HEK293 (cell line): ENCODE data around the gene PRELID3B.

Source experiments
- ATF2 ChIP-seq: fragments of 450-650 bp; formaldehyde crosslinking; IDR thresholded peaks from 2 replicates; pipeline ENCODE4 v1.5.1; 2016; ENCODE audit warnings: missing biosample characterization, missing genetic modification characterization, low read depth
- CTCF ChIP-seq: fragments of 450-650 bp; formaldehyde crosslinking; IDR thresholded peaks from 2 replicates; pipeline ENCODE4 v1.5.1; 2016; ENCODE audit warnings: missing biosample characterization, missing genetic modification characterization
- GLIS1 ChIP-seq: fragments of 450-650 bp; formaldehyde crosslinking; IDR thresholded peaks from 2 replicates; pipeline ENCODE4 v1.5.1; 2016; ENCODE audit warnings: missing biosample characterization, missing genetic modification characterization
- ZIC2 ChIP-seq: fragments of 450-650 bp; formaldehyde crosslinking; IDR thresholded peaks from 2 replicates; pipeline ENCODE4 v1.5.1; 2016; ENCODE audit warnings: missing biosample characterization, missing genetic modification characterization
- ZNF148 ChIP-seq: fragments of 450-650 bp; formaldehyde crosslinking; IDR thresholded peaks from 2 replicates; pipeline ENCODE4 v1.5.0; 2017; ENCODE audit warnings: missing biosample characterization, missing genetic modification characterization, borderline replicate concordance
- ZNF280C ChIP-seq: fragments of 450-650 bp; formaldehyde crosslinking; IDR thresholded peaks from 2 replicates; pipeline ENCODE4 v1.5.1; 2016; ENCODE audit warnings: missing biosample characterization, missing genetic modification characterization
- ZNF391 ChIP-seq: fragments of 450-650 bp; formaldehyde crosslinking; IDR thresholded peaks from 2 replicates; pipeline ENCODE4 v1.5.1; 2016; ENCODE audit warnings: low read depth, missing biosample characterization, missing genetic modification characterization, borderline replicate concordance
- ZNF404 ChIP-seq: fragments of 450-650 bp; formaldehyde crosslinking; IDR thresholded peaks from 2 replicates; pipeline ENCODE4 v1.5.1; 2017; ENCODE audit warnings: missing biosample characterization, missing genetic modification characterization
- ZNF416 ChIP-seq: fragments of 450-650 bp; formaldehyde crosslinking; IDR thresholded peaks from 2 replicates; pipeline ENCODE4 v1.5.1; 2016; ENCODE audit warnings: missing biosample characterization, missing genetic modification characterization
- ZNF529 ChIP-seq: fragments of 450-650 bp; formaldehyde crosslinking; IDR thresholded peaks from 2 replicates; pipeline ENCODE4 v1.5.1; 2017; ENCODE audit warnings: missing genetic modification characterization, missing biosample characterization; ENCODE audit not compliant: insufficient replicate concordance
- ZNF555 ChIP-seq: fragments of 450-650 bp; formaldehyde crosslinking; conservative IDR thresholded peaks from 2 replicates; pipeline ENCODE4 v1.5.1; 2017; ENCODE audit warnings: missing biosample characterization, mild to moderate bottlenecking, missing genetic modification characterization, inconsistent platforms
- ZNF692 ChIP-seq: fragments of 450-650 bp; formaldehyde crosslinking; IDR thresholded peaks from 2 replicates; pipeline ENCODE4 v1.5.1; 2016; ENCODE audit warnings: missing biosample characterization, missing genetic modification characterization
- ZNF76 ChIP-seq: fragments of 450-650 bp; formaldehyde crosslinking; IDR thresholded peaks from 2 replicates; pipeline ENCODE4; 2016; ENCODE audit warnings: low read depth, missing biosample characterization, missing genetic modification characterization, borderline replicate concordance
- ZSCAN18 ChIP-seq: fragments of 450-650 bp; formaldehyde crosslinking; IDR thresholded peaks from 2 replicates; pipeline ENCODE4 v1.5.1; 2016; ENCODE audit warnings: missing biosample characterization, missing genetic modification characterization

Gene PRELID3B

GRCh38 chr20:59032713-59033059 is 9.9 kb downstream of the PRELID3B start (continued):
- TF ChIP-seq ZNF692 (tag by site-specific recombination): peak; percentile 12; the same call in 1 of the 2 replicates
- 0 out of 2 replicates have a peak, but pooled peaks have one; percentile 27 for TF ChIP-seq ZNF391 (tag by site-specific recombination)
- no peak for TF ChIP-seq ZNF416 (tag by site-specific recombination)
- no peak for TF ChIP-seq ZNF404
- no peak for TF ChIP-seq ATF2 (tag by site-specific recombination)
- peak; percentile 15; the same call in 1 of the 2 replicates for TF ChIP-seq ZIC2
- peak; percentile 43; the same call in 1 of the 2 replicates for TF ChIP-seq CTCF
- TF ChIP-seq ZSCAN18: no peak
- no peak for TF ChIP-seq ZNF529
- no peak for TF ChIP-seq ZNF555 (tag by site-specific recombination)
- TF ChIP-seq ZNF148 (tag by site-specific recombination): no peak
- no peak for TF ChIP-seq ZNF280C (tag by site-specific recombination)
- peak; percentile 35; the same call in 1 of the 2 replicates for TF ChIP-seq ZNF76
- TF ChIP-seq GLIS1 (tag by site-specific recombination): peak; percentile 3; the same call in 1 of the 2 replicates
- TF ChIP-seq, all 188 proteins: peak for 17
